ENCODE measurements around the gene AFF3. TPM values are rescaled to one million over a fixed set of nuclear protein-coding genes. Genes with fewer than 3 reads are reported as not detected.

Gene AFF3
- total RNA-seq, 4 donors from 2014 or later: 8.5 to 77.2 (median 27.1) TPM

- Histone ChIP-seq H3K27ac (no peak overlapping the region), H3K4me3 (no peak overlapping the region), H3K36me3 (no peaks in the 10 kb centered on the region), H3K27me3 (no peaks in the 10 kb centered on the region), H3K4me1 (no peaks in the 10 kb centered on the region), H3K9me3 (no peaks in the 10 kb centered on the region)
- intact Hi-C loops (cut with DNase I; ENCODE audit: low total_unique reads): no loop called here
- no peak for DNase-seq
- no peak for TF ChIP-seq POLR2A (IDR thresholded peaks at IDR 0.05)
Measured at GRCh38 chr2:99786636-99787390, 355.6 kb downstream of the AFF3 start.

GRCh38 chr2:99784946-99785345 lies 357.4 kb downstream of the AFF3 start:
- no peak overlapping the region for H3K4me3 ChIP-seq
- no peak overlapping the region for H3K27ac ChIP-seq
- H3K36me3 ChIP-seq: no peaks in the 10 kb centered on the region
- no peak for DNase-seq
- H3K9me3 ChIP-seq: no peaks in the 10 kb centered on the region
- no peaks in the 10 kb centered on the region for H3K4me1 ChIP-seq
- no peak for TF ChIP-seq POLR2A (IDR thresholded peaks at IDR 0.05)
- intact Hi-C loops (cut with DNase I; ENCODE audit: low total_unique reads): no loop called here
- no peaks in the 10 kb centered on the region for H3K27me3 ChIP-seq

- TF ChIP-seq CTCF (IDR thresholded peaks at IDR 0.05): no peak
- TF ChIP-seq POLR2A (IDR thresholded peaks at IDR 0.05): no peak
- no peak for DNase-seq
- Histone ChIP-seq H3K4me3 (no peak overlapping the region), H3K27ac (no peak overlapping the region), H3K4me1 (no peaks in the 10 kb centered on the region), H3K27me3 (no peaks in the 10 kb centered on the region), H3K36me3 (no peaks in the 10 kb centered on the region), H3K9me3 (peaks cover 0 to 2% of the 10 kb centered on the region in 2 donors)
- intact Hi-C loops (cut with DNase I; ENCODE audit: low total_unique reads): no loop called here
Measured at GRCh38 chr2:99784282-99784681, 358.1 kb downstream of the AFF3 start.

- intact Hi-C loops (cut with DNase I; ENCODE audit: low total_unique reads): no loop called here
- TF ChIP-seq CTCF (IDR thresholded peaks at IDR 0.05): no peak
- no peak for TF ChIP-seq POLR2A (IDR thresholded peaks at IDR 0.05)
- H3K27ac ChIP-seq: no peak overlapping the region
- no peaks in the 10 kb centered on the region for H3K27me3 ChIP-seq
- no peak overlapping the region for H3K4me3 ChIP-seq
- peaks cover 0 to 10% of the 10 kb centered on the region in 2 donors for H3K9me3 ChIP-seq
- H3K4me1 ChIP-seq: no peaks in the 10 kb centered on the region
- no peak for DNase-seq
- H3K36me3 ChIP-seq: no peaks in the 10 kb centered on the region
Measured at GRCh38 chr2:99780276-99780675, 362.1 kb downstream of the AFF3 start.

- intact Hi-C loops (cut with DNase I; ENCODE audit: low total_unique reads): no loop called here
- H3K27ac ChIP-seq: no peak overlapping the region
- no peaks in the 10 kb centered on the region for H3K4me1 ChIP-seq
- no peaks in the 10 kb centered on the region for H3K27me3 ChIP-seq
- no peaks in the 10 kb centered on the region for H3K36me3 ChIP-seq
- TF ChIP-seq CTCF (IDR thresholded peaks at IDR 0.05) (no peak), POLR2A (IDR thresholded peaks at IDR 0.05) (no peak)
- DNase-seq: no peak
- peaks cover 0 to 10% of the 10 kb centered on the region in 2 donors for H3K9me3 ChIP-seq
- H3K4me3 ChIP-seq: no peak overlapping the region
Measured at GRCh38 chr2:99779276-99779675, 363.1 kb downstream of the AFF3 start.

GRCh38 chr2:99777656-99778290 lies 364.6 kb downstream of the AFF3 start:
- Histone ChIP-seq H3K27ac (no peak overlapping the region), H3K4me3 (no peak overlapping the region), H3K27me3 (no peaks in the 10 kb centered on the region), H3K4me1 (no peaks in the 10 kb centered on the region), H3K36me3 (no peaks in the 10 kb centered on the region), H3K9me3 (peaks cover 0 to 10% of the 10 kb centered on the region in 2 donors)
- intact Hi-C loops (cut with DNase I; ENCODE audit: low total_unique reads): no loop called here
- no peak for DNase-seq
- TF ChIP-seq POLR2A (IDR thresholded peaks at IDR 0.05): no peak
- TF ChIP-seq CTCF (IDR thresholded peaks at IDR 0.05): no peak

All from uterus (tissue), 4 donors.